Parathyroid adenoma (tissue), 2 donors: ENCODE data around the gene CSTPP1.

Source experiments
- H2AFZ ChIP-seq: fragments of 300-600 bp; sonication (generic); one replicate; pipeline ENCODE4 v1.7.0; 2017; ENCODE audit warnings: antibody characterized with exemption, mild to moderate bottlenecking
- H3K27ac ChIP-seq: fragments of 300-600 bp; sonication (generic); one replicate; pipeline ENCODE4 v1.7.0; 2017
- H3K27me3 ChIP-seq: fragments of 300-600 bp; sonication (generic); one replicate; pipeline ENCODE4 v1.7.0; 2017; ENCODE audit warnings: low read length; ENCODE audit not compliant: control insufficient read depth, insufficient read depth
- H3K36me3 ChIP-seq: fragments of 300-600 bp; sonication (generic); one replicate; pipeline ENCODE4 v1.7.0; 2017; ENCODE audit warnings: low read length; ENCODE audit not compliant: control insufficient read depth, insufficient read depth
- H3K4me1 ChIP-seq: fragments of 300-600 bp; sonication (generic); one replicate; pipeline ENCODE4 v1.7.0; 2017; ENCODE audit warnings: control low read depth
- H3K4me2 ChIP-seq: fragments of 300-600 bp; sonication (generic); one replicate; pipeline ENCODE4 v1.7.0; 2017; ENCODE audit warnings: low read length
- H3K4me3 ChIP-seq: fragments of 300-600 bp; sonication (generic); one replicate; pipeline ENCODE4 v1.7.0; 2017; ENCODE audit warnings: low read depth, low read length
- H3K79me2 ChIP-seq: fragments of 300-600 bp; sonication (generic); one replicate; pipeline ENCODE4 v1.7.0; 2017; ENCODE audit warnings: control low read depth
- H3K9ac ChIP-seq: fragments of 300-600 bp; sonication (generic); one replicate; pipeline ENCODE4 v1.7.0; 2017; ENCODE audit warnings: mild to moderate bottlenecking
- H3K9me3 ChIP-seq: fragments of 300-600 bp; sonication (generic); one replicate; pipeline ENCODE4 v1.7.0; 2017; ENCODE audit warnings: low read length; ENCODE audit not compliant: control insufficient read depth
- CTCF ChIP-seq: fragments of 300-600 bp; sonication (generic); IDR thresholded peaks from one replicate; pipeline ENCODE4 v1.7.0; 2017; ENCODE audit warnings: antibody characterized with exemption, mild to moderate bottlenecking
- donor health status: primary hyperparathyroidism.

CSTPP1 gene

DNA sequence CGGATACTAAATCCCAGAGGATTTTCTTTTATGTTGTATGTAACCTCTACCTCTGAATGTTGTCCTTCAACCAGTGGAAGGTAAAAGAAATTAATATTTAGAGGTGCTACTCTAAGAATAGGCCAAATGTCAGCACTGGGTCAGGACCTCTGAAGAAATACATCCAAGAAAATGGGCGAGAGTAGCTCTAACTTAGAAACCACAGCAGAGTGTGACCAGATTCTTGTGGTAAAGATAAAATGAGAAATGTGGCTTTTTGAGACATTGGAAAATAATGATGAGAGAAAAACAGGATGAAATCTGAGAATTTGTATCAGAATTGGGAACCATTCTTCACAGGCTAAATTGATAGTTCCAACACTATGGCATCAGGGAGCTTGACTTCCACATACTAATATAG is 63.5 kb downstream of the CSTPP1 start:
- TF ChIP-seq CTCF, result no peak
- Histone ChIP-seq H3K4me1 (peaks cover 5% of the 10 kb centered on the region), H2AFZ (no peak overlapping the region), H3K79me2 (no peaks in the 10 kb centered on the region), H3K27me3 (no peaks in the 10 kb centered on the region), H3K9ac (no peak overlapping the region), H3K4me3 (no peak overlapping the region), H3K9me3 (no peaks in the 10 kb centered on the region), H3K27ac (no peak overlapping the region), H3K4me2 (no peak overlapping the region), H3K36me3 (no peaks in the 10 kb centered on the region)

DNA sequence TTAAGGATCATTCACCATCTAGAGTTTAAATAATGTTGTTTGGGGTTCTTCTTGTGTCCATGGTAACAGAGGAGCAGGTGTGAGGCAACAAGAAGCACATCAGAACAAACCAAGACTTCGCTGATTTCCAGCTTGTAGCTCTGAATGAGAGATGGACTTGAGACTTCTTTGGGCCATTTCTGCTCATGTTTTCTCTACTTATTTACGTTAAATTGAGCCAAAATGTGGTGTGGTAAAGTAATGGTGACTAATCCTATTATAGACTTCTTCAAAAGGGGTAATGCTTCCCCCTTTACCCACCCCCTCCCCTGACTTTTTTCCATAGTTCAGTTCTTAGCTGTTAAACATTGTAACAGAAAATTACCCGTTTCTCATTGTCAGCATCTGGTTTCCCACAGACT is 65.2 kb downstream of the CSTPP1 start:
- H3K9me3 ChIP-seq, result no peaks in the 10 kb centered on the region
- no peak overlapping the region for H3K4me2 ChIP-seq
- H3K4me3 ChIP-seq, result no peak overlapping the region
- no peaks in the 10 kb centered on the region for H3K27me3 ChIP-seq
- H2AFZ ChIP-seq, result no peak overlapping the region
- no peak overlapping the region for H3K27ac ChIP-seq
- TF ChIP-seq CTCF, result no peak
- H3K9ac ChIP-seq, result no peak overlapping the region
- no peaks in the 10 kb centered on the region for H3K79me2 ChIP-seq
- peaks cover 5% of the 10 kb centered on the region for H3K4me1 ChIP-seq
- H3K36me3 ChIP-seq, result no peaks in the 10 kb centered on the region

- H3K27ac ChIP-seq, result no peak overlapping the region
- H3K27me3 ChIP-seq, result no peaks in the 10 kb centered on the region
- TF ChIP-seq CTCF, result no peak
- H3K4me2 ChIP-seq, result no peak overlapping the region
- H3K79me2 ChIP-seq, result no peaks in the 10 kb centered on the region
- H2AFZ ChIP-seq, result no peak overlapping the region
- no peak overlapping the region for H3K9ac ChIP-seq
- H3K9me3 ChIP-seq, result no peaks in the 10 kb centered on the region
- H3K4me3 ChIP-seq, result no peak overlapping the region
- H3K36me3 ChIP-seq, result no peaks in the 10 kb centered on the region
- peaks cover 5% of the 10 kb centered on the region for H3K4me1 ChIP-seq
Observed at GRCh38 chr11:47002390-47002789, 65.8 kb downstream of the CSTPP1 start.

- no peak overlapping the region for H3K27ac ChIP-seq
- H3K4me1 ChIP-seq, result peaks cover 5% of the 10 kb centered on the region
- H3K36me3 ChIP-seq, result no peaks in the 10 kb centered on the region
- no peak overlapping the region for H3K9ac ChIP-seq
- H2AFZ ChIP-seq, result no peak overlapping the region
- H3K4me2 ChIP-seq, result no peak overlapping the region
- H3K27me3 ChIP-seq, result no peaks in the 10 kb centered on the region
- H3K4me3 ChIP-seq, result no peak overlapping the region
- H3K79me2 ChIP-seq, result no peaks in the 10 kb centered on the region
- H3K9me3 ChIP-seq, result no peaks in the 10 kb centered on the region
- no peak for TF ChIP-seq CTCF
Observed at GRCh38 chr11:47003180-47003877, 66.8 kb downstream of the CSTPP1 start.

- no peak overlapping the region for H3K9ac ChIP-seq
- H3K4me3 ChIP-seq, result no peak overlapping the region
- H3K9me3 ChIP-seq, result no peaks in the 10 kb centered on the region
- no peak for TF ChIP-seq CTCF
- no peaks in the 10 kb centered on the region for H3K27me3 ChIP-seq
- H3K4me2 ChIP-seq, result no peak overlapping the region
- peaks cover 5% of the 10 kb centered on the region for H3K4me1 ChIP-seq
- no peak overlapping the region for H2AFZ ChIP-seq
- no peak overlapping the region for H3K27ac ChIP-seq
- H3K36me3 ChIP-seq, result no peaks in the 10 kb centered on the region
- H3K79me2 ChIP-seq, result no peaks in the 10 kb centered on the region
Observed at GRCh38 chr11:47004595-47005033, 68.1 kb downstream of the CSTPP1 start.
